HL-60 (cell line): ENCODE data around the gene GAREM1.
"Not testable (repeated sequence)": the region's sequence is repeated elsewhere in the genome, so short reads cannot be mapped to it uniquely, and the experiment has no call there.

Experiments used
- DNase-seq, 2 experiments: peaks; one replicate each; pipeline ENCODE4 v3.0.0-alpha.2; 2010 to 2020; ENCODE audit warnings: low read depth in 1 of 2, low spot score in 1 of 2
- H3K27ac ChIP-seq: fragments of 250-450 bp; sonication (Bioruptor Pico); replicated peaks from 2 replicates; pipeline ENCODE4 v1.5.1; 2020; ENCODE audit warnings: mild to moderate bottlenecking, moderate library complexity
- H3K27me3 ChIP-seq: fragments of 250-450 bp; sonication (Bioruptor Pico); 2 replicates; pipeline ENCODE4 v1.5.1; 2021; ENCODE audit warnings: mild to moderate bottlenecking, moderate library complexity; ENCODE audit not compliant: insufficient read depth, poor library complexity, severe bottlenecking
- H3K4me3 ChIP-seq: replicated peaks from 2 replicates; pipeline ENCODE4 v1.5.1; 2011; ENCODE audit warnings: mild to moderate bottlenecking, control low read depth, low read length; ENCODE audit not compliant: insufficient read depth
- GABPA ChIP-seq: IDR thresholded peaks from 2 replicates; pipeline ENCODE4 v1.6.1; 2012; ENCODE audit warnings: low read depth
- POLR2AphosphoS5 ChIP-seq: IDR thresholded peaks from 2 replicates; pipeline ENCODE4 v1.6.1; 2012; ENCODE audit warnings: low read depth
- SPI1 ChIP-seq: IDR thresholded peaks from 2 replicates; pipeline ENCODE4 v1.6.1; 2012; ENCODE audit warnings: low read depth, mild to moderate bottlenecking, borderline replicate concordance
- TF ChIP-seq, protein P1 (sequence below): IDR thresholded peaks from one replicate; pipeline ENCODE4 v1.5.1; 2011; ENCODE audit warnings: low read length, control low read depth, inconsistent platforms; ENCODE audit not compliant: insufficient read depth
- TF ChIP-seq, protein P2 (sequence below): IDR thresholded peaks from 2 replicates; pipeline ENCODE4 v1.6.1; 2012; ENCODE audit warnings: low read depth; ENCODE audit not compliant: insufficient replicate concordance

GAREM1 gene

DNA sequence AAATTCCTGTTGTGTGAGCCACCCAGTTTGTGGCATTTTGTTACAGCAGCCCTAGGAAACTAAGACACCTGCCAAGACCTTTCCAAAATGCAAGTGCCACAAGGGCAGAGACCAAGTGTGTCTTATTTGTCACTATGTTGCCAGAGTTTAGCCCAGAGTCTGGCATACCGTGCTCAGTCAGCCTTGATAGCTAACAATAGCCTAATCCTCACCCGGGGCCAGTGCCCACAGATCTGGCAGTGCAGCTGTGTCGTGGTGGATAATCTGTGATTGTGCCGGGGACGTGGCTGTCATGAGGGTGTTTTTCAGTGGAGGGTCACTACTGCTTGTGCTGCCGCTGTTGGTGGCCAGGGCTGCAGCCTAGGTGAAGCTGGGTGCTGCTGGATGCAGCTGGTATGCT, 227.3 kb downstream of the GAREM1 start:
- no peak for TF ChIP-seq POLR2AphosphoS5
- TF ChIP-seq, protein P1, sequence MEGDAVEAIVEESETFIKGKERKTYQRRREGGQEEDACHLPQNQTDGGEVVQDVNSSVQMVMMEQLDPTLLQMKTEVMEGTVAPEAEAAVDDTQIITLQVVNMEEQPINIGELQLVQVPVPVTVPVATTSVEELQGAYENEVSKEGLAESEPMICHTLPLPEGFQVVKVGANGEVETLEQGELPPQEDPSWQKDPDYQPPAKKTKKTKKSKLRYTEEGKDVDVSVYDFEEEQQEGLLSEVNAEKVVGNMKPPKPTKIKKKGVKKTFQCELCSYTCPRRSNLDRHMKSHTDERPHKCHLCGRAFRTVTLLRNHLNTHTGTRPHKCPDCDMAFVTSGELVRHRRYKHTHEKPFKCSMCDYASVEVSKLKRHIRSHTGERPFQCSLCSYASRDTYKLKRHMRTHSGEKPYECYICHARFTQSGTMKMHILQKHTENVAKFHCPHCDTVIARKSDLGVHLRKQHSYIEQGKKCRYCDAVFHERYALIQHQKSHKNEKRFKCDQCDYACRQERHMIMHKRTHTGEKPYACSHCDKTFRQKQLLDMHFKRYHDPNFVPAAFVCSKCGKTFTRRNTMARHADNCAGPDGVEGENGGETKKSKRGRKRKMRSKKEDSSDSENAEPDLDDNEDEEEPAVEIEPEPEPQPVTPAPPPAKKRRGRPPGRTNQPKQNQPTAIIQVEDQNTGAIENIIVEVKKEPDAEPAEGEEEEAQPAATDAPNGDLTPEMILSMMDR, result no peak
- Histone ChIP-seq H3K27ac (no peak overlapping the region), H3K4me3 (no peak overlapping the region), H3K27me3 (peaks cover 8% of the 10 kb centered on the region)
- no peak for DNase-seq

DNA sequence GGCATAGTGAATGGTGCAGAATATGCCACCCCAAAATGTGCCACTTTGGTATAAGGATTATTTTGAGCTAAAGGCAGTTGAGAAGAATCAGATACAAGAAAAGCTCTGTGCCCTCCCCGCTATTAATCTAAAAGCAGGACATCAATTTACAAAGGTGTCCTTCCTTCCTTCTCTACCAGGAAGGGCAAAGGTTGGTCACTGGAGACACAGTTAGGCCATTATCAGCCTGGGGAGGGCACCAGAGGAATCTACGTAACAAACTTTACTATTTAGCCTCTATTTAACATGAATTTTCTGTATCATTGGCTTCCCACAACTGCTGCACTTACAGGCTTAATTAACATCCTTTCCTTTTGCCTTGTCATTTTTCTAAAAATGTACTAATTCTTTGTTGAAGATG, 228.3 kb downstream of the GAREM1 start:
- Histone ChIP-seq H3K27ac (no peak overlapping the region), H3K4me3 (no peak overlapping the region), H3K27me3 (peaks cover 7% of the 10 kb centered on the region)
- TF ChIP-seq, protein P1, result no peak
- TF ChIP-seq GABPA, result no peak
- TF ChIP-seq POLR2AphosphoS5, result no peak
- no peak for TF ChIP-seq SPI1
- TF ChIP-seq, protein P2, sequence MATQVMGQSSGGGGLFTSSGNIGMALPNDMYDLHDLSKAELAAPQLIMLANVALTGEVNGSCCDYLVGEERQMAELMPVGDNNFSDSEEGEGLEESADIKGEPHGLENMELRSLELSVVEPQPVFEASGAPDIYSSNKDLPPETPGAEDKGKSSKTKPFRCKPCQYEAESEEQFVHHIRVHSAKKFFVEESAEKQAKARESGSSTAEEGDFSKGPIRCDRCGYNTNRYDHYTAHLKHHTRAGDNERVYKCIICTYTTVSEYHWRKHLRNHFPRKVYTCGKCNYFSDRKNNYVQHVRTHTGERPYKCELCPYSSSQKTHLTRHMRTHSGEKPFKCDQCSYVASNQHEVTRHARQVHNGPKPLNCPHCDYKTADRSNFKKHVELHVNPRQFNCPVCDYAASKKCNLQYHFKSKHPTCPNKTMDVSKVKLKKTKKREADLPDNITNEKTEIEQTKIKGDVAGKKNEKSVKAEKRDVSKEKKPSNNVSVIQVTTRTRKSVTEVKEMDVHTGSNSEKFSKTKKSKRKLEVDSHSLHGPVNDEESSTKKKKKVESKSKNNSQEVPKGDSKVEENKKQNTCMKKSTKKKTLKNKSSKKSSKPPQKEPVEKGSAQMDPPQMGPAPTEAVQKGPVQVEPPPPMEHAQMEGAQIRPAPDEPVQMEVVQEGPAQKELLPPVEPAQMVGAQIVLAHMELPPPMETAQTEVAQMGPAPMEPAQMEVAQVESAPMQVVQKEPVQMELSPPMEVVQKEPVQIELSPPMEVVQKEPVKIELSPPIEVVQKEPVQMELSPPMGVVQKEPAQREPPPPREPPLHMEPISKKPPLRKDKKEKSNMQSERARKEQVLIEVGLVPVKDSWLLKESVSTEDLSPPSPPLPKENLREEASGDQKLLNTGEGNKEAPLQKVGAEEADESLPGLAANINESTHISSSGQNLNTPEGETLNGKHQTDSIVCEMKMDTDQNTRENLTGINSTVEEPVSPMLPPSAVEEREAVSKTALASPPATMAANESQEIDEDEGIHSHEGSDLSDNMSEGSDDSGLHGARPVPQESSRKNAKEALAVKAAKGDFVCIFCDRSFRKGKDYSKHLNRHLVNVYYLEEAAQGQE, result no peak
- no peak for DNase-seq

DNA sequence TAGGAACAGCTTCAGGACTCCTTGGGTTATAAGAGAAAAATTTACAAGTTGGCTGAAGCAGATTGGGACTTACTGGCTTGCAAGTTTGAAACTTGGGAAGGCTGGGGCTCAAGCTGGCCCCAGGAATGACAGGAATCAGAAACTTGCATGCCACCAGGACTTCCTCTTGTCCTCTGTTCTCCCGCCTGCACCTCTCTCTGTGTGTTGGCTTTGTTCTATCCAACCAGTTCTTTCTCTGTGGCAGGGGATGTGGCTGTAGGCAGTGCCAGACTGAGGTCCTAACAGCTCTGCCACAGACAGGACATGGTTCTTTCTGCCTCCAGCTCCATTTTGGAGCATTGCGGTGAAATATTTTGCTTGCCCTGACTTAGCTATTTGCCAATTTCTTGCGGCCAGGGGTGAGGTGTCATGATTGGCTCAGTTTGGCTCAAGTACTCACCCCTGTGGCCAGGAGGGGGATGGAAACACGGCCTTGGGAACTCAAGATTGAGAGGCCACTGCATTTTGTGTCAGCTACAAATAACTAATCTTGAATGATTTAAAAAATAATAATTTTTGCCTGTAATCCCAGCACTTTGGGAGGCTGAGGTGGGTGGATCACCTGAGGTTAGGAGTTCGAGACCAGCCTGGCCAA, 231.9 kb downstream of the GAREM1 start:
- Histone ChIP-seq H3K27me3 (peaks cover 6% of the 10 kb centered on the region), H3K27ac (no peak overlapping the region), H3K4me3 (no peak overlapping the region)
- TF ChIP-seq, protein P2, result no peak
- TF ChIP-seq SPI1 (no peak), POLR2AphosphoS5 (no peak), GABPA (no peak)
- TF ChIP-seq, protein P1, result no peak
- no peak for DNase-seq

DNA sequence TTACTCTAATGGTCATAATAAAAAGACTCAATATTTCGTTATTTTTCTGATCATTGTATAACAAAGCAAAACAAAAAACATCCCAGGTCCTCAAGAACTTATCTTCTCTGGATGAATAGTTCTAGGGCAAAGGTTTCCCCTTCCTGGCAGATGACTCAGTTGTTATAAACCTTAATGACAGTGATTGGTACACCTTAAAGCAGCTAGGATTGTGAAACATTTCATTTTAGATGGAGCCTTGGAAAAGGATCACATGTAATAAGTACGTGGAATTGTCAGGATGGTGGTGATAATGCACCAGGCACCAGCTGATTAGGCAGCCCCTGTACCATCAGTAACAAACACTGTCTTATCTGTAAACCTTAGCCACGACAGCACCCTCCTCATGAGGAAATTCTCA, 233.6 kb downstream of the GAREM1 start:
- TF ChIP-seq, protein P2, result no peak
- TF ChIP-seq GABPA (no peak), SPI1 (no peak), POLR2AphosphoS5 (no peak)
- TF ChIP-seq, protein P1, result no peak
- DNase-seq, result no peak
- peaks cover 2% of the 10 kb centered on the region for H3K27me3 ChIP-seq

DNA sequence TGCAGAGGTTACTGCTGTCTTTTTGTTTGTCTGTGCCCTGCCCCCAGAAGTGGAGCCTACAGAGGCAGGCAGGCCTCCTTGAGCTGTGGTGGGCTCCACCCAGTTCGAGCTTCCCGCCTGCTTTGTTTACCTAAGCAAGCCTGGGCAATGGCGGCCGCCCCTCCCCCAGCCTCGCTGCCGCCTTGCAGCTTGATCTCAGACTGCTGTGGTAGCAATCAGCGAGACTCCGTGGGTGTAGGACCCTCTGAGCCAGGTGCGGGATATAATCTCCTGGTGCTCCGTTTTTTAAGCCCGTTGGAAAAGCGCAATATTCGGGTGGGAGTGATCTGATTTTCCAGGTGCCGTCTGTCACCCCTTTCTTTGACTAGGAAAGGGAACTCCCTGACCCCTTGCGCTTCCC, 237.3 kb downstream of the GAREM1 start:
- not testable (repeated sequence) for H3K27me3 ChIP-seq, H3K27ac ChIP-seq, DNase-seq, H3K4me3 ChIP-seq

More for the DNA sequence above, 233.6 kb downstream of the GAREM1 start:
- H3K27ac ChIP-seq, result no peak overlapping the region
- H3K4me3 ChIP-seq, result no peak overlapping the region
